Choroid plexus epithelial cell (primary cell): ENCODE results near the gene IQCC.

Source experiments
- DNase-seq: peaks from one replicate; pipeline ENCODE4 v3.0.0-alpha.2; 2010; ENCODE audit warnings: low read depth
- H3K4me3 ChIP-seq: 2 replicates; pipeline ENCODE4 v1.5.1; 2011; ENCODE audit warnings: low read depth, mild to moderate bottlenecking, control low read depth, low read length, moderate library complexity
- CTCF ChIP-seq: conservative IDR thresholded peaks from 2 replicates; pipeline ENCODE4 v1.5.1; 2011; ENCODE audit warnings: low read depth, mild to moderate bottlenecking, control low read depth, inconsistent platforms, low read length, moderate library complexity

IQCC gene

GRCh38 chr1:32200226-32201010, 5.1 kb upstream of the IQCC start, which contains the start of gene CCDC28B:
Gene CCDC28B, plus strand, starts transcription at chr1:32200595. Its CDS starts 1,341 bp downstream, at chr1:32201936.
- H3K4me3 ChIP-seq = peak within 1 kb of the TSS; percentile 72
- TF ChIP-seq CTCF = no peak
- DNase-seq = peak; percentile 77

- DNase-seq = peak; percentile 72
- peak overlapping the region; percentile 72 for H3K4me3 ChIP-seq
- TF ChIP-seq CTCF = no peak
These were observed 4.2 kb upstream of the IQCC start for GRCh38 chr1:32201011-32201855.

- peak overlapping the region; percentile 76 for H3K4me3 ChIP-seq
- no peak for TF ChIP-seq CTCF
- no peak for DNase-seq
These were observed 519 bp upstream of the IQCC start for GRCh38 chr1:32204943-32205361.

- DNase-seq = no peak
- no peak overlapping the region for H3K4me3 ChIP-seq
- no peak for TF ChIP-seq CTCF
These were observed 3.0 kb downstream of the IQCC start for GRCh38 chr1:32208469-32208868.

GRCh38 chr1:32208891-32209328, 3.4 kb downstream of the IQCC start, which contains the start of gene DCDC2B:
Gene DCDC2B, plus strand, starts transcription at chr1:32209089. Its CDS starts 5 bp downstream, at chr1:32209094.
- DNase-seq = peak; percentile 59
- TF ChIP-seq CTCF = no peak

GRCh38 chr1:32215629-32216480, 10.4 kb downstream of the IQCC start:
- DNase-seq = peak; percentile 80
- no peak overlapping the region for H3K4me3 ChIP-seq
- TF ChIP-seq CTCF = peak; percentile 91

More at GRCh38 chr1:32208891-32209328, 3.4 kb downstream of the IQCC start, which contains the start of gene DCDC2B:
- H3K4me3 ChIP-seq = no peak within 1 kb of the TSS
